GM12878 (cell line): ENCODE data around the gene TECTA. TPM values are rescaled to one million over a fixed set of nuclear protein-coding genes. Genes with fewer than 3 reads are reported as not detected.

Source experiments
- ATAC-seq: fragments of 200-7000 bp; cut with Tn5 transposase; 3 replicates; pipeline ENCODE4 v1.9.1; 2020; ENCODE audit warnings: mild to moderate bottlenecking, moderate library complexity
- BruUV-seq: library from RNA; stranded (reverse); fragments of 400-500 nt; replicated peaks from 2 replicates; lab custom pipeline; 2021; lab: Mats Ljungman, UMichigan
- CTCF ChIA-PET: fragments of 300-600 bp; sonication (Branson Sonifier 250); formaldehyde crosslinking; extraction: SDS; loops from one replicate; lab custom pipeline; 2021; ENCODE audit warnings: inconsistent platforms; lab: Yijun Ruan, JAX
- POLR2A ChIA-PET: fragments of 350-600 bp; formaldehyde crosslinking; extraction: SDS; loops from one replicate; lab custom pipeline; 2021; ENCODE audit warnings: inconsistent platforms; lab: Charles Lee
- RAD21 ChIA-PET: fragments of 300-600 bp; sonication (Branson Sonifier 250); formaldehyde crosslinking; loops from one replicate; lab custom pipeline; 2023; ENCODE audit warnings: antibody characterized with exemption; ENCODE audit not compliant: unreplicated experiment; lab: Charles Lee
- SMC1A ChIA-PET: fragments of 300-600 bp; sonication (Branson Sonifier 250); formaldehyde crosslinking; loops from one replicate; lab custom pipeline; 2023; ENCODE audit not compliant: unreplicated experiment, uncharacterized antibody; lab: Charles Lee
- DNase-seq: peaks from one replicate; pipeline ENCODE4 v3.0.0-alpha.2; 2011; ENCODE audit warnings: low read depth, low spot score
- FAIRE-seq: peaks from 3 replicates; lab custom pipeline; 2011; peaks lifted over from hg19 to GRCh38; lab: Jason Lieb, UNC
- H2AFZ ChIP-seq: 2 replicates; pipeline ENCODE4 v1.6.0; 2011; ENCODE audit warnings: low read depth, low read length, control low read depth; ENCODE audit not compliant: control insufficient read depth
- H3K27ac ChIP-seq: 2 replicates; pipeline ENCODE4 v1.5.1; 2011; ENCODE audit warnings: control low read depth; ENCODE audit not compliant: control insufficient read depth, insufficient read depth
- H3K27me3 ChIP-seq, 2 experiments: replicated peaks in 1 of 2; 2 replicates each; pipeline versions ENCODE4 v1.6.0 to v1.6.1; 2011; ENCODE audit warnings: low read length in 1 of 2; ENCODE audit not compliant: control insufficient read depth in 2 of 2, insufficient read depth in 2 of 2
- H3K36me3 ChIP-seq, 2 experiments: 2 replicates each; pipeline ENCODE4 v1.5.1; 2011; ENCODE audit warnings: low read length in 1 of 2; ENCODE audit not compliant: control insufficient read depth in 2 of 2, insufficient read depth in 2 of 2
- H3K4me1 ChIP-seq: 2 replicates; pipeline ENCODE4 v1.6.1; 2011; ENCODE audit warnings: mild to moderate bottlenecking, low read length, moderate library complexity, mixed read lengths; ENCODE audit not compliant: control insufficient read depth, insufficient read depth
- H3K4me2 ChIP-seq: 2 replicates; pipeline ENCODE4 v1.6.0; 2011; ENCODE audit warnings: control low read depth; ENCODE audit not compliant: control insufficient read depth, insufficient read depth
- H3K4me3 ChIP-seq: fragments of 200-600 bp; sonication (generic); 2 replicates; pipeline ENCODE4 v1.5.1; 2016
- H3K79me2 ChIP-seq: 2 replicates; pipeline ENCODE4 v1.6.0; 2011; ENCODE audit warnings: low read length; ENCODE audit not compliant: control insufficient read depth, insufficient read depth
- H3K9ac ChIP-seq: 2 replicates; pipeline ENCODE4 v1.8.0; 2011; ENCODE audit warnings: low read length, control low read depth, mixed read lengths; ENCODE audit not compliant: control insufficient read depth, insufficient read depth
- H3K9me3 ChIP-seq: replicated peaks from 3 replicates; pipeline ENCODE4 v1.5.1; 2011; ENCODE audit warnings: mild to moderate bottlenecking, low read length; ENCODE audit not compliant: control insufficient read depth, insufficient read depth
- H4K20me1 ChIP-seq: 2 replicates; pipeline ENCODE4 v1.6.0; 2011; ENCODE audit not compliant: control insufficient read depth, insufficient read depth
- ATF2 ChIP-seq: IDR thresholded peaks from 2 replicates; pipeline ENCODE4 v1.6.1; 2012; ENCODE audit warnings: low read length, inconsistent platforms
- ATF7 ChIP-seq: fragments of 450-650 bp; IDR thresholded peaks from 2 replicates; pipeline ENCODE4 v1.6.1; 2016; ENCODE audit warnings: low read depth, mild to moderate bottlenecking
- CBX3 ChIP-seq: fragments of 200-600 bp; sonication (generic); IDR thresholded peaks from 2 replicates; pipeline ENCODE4 v1.6.1; 2016; ENCODE audit warnings: low read depth, borderline replicate concordance
- CEBPB ChIP-seq, 2 experiments: fragments of 150-350 bp in 1 of 2; IDR thresholded peaks; 2 replicates each; pipeline ENCODE4 v1.6.1; 2012 to 2014; ENCODE audit warnings: low read depth in 2 of 2, low read length in 2 of 2, borderline replicate concordance in 1 of 2, inconsistent platforms in 1 of 2
- FOXK2 ChIP-seq: fragments of 450-650 bp; IDR thresholded peaks from 2 replicates; pipeline ENCODE4 v1.6.1; 2017; ENCODE audit warnings: mild to moderate bottlenecking, moderate library complexity
- HDAC2 ChIP-seq: fragments of 200-600 bp; sonication (generic); IDR thresholded peaks from 2 replicates; pipeline ENCODE4 v1.6.1; 2017
- PAX5 ChIP-seq: IDR thresholded peaks from 2 replicates; pipeline ENCODE4 v1.6.1; 2011; ENCODE audit warnings: low read depth, low read length, borderline replicate concordance
- PML ChIP-seq: IDR thresholded peaks from 2 replicates; pipeline ENCODE4 v1.6.1; 2012; ENCODE audit warnings: low read length, inconsistent platforms
- RELB ChIP-seq: fragments of 450-650 bp; IDR thresholded peaks from 2 replicates; pipeline ENCODE4 v1.6.1; 2017; ENCODE audit warnings: low read depth, mild to moderate bottlenecking, moderate library complexity
- SRF ChIP-seq, 2 experiments: IDR thresholded peaks; 2 replicates each; pipeline ENCODE4 v1.6.1; 2011; ENCODE audit warnings: low read depth in 2 of 2, low read length in 2 of 2, mild to moderate bottlenecking in 1 of 2, moderate library complexity in 1 of 2
- YBX1 ChIP-seq: fragments of 450-650 bp; IDR thresholded peaks from 2 replicates; pipeline ENCODE4 v1.6.1; 2016; ENCODE audit warnings: antibody characterized with exemption
- ZBTB11 ChIP-seq: fragments of 450-650 bp; formaldehyde crosslinking; IDR thresholded peaks from 2 replicates; pipeline ENCODE4 v1.5.0; 2022; ENCODE audit warnings: mild to moderate bottlenecking, missing genetic modification characterization
- ZBTB40 ChIP-seq: fragments of 450-650 bp; IDR thresholded peaks from 2 replicates; pipeline ENCODE4 v1.6.1; 2016; ENCODE audit warnings: mild to moderate bottlenecking, moderate library complexity, borderline replicate concordance
- WGBS: methylation state at CpG from one replicate; pipeline ENCODE4 v1.1.6; 2016; ENCODE audit warnings: low lambda C conversion rate; ENCODE audit not compliant: insufficient replicate concordance, insufficient coverage; ENCODE audit errors: missing lambda C conversion rate; 5-methylcytosine and 5-hydroxymethylcytosine counted together
- in situ Hi-C: fragments of 300-500 bp; cut with MboI; formaldehyde crosslinking; loops from 9 replicates; pipeline ENCODE4 v1.14.3; 2018; ENCODE audit warnings: mixed read lengths
- intact Hi-C: fragments of 100-400 bp; cut with micrococcal nuclease; formaldehyde crosslinking; loops from one replicate; pipeline ENCODE4 v1.14.2; 2022; ENCODE audit not compliant: unreplicated experiment
- polyA plus RNA-seq, 11 experiments: library from polyadenylated mRNA; depleted of rRNA in 4 of 11; unstranded in 6 of 11; stranded (reverse) in 5 of 11; fragments of >200 nt; fragmentation: Nextera tagmentation in 4 of 11; fragmentation: Illumina TruSeq in 1 of 11; extraction: Ambion mirVana in 4 of 11; extraction: Trizol in 1 of 11; gene quantifications; 1 replicate in 1 of 11; 2 replicates in 10 of 11; pipeline versions ENCODE4 v1.2.1 to v1.2.3, GENCODE V29; 2011 to 2016; ENCODE audit warnings: inconsistent platforms in 2 of 11, missing spikeins in 2 of 11, low read depth in 1 of 11
- total RNA-seq, 4 experiments: library from RNA; depleted of rRNA in 3 of 4; stranded (reverse); fragments of >200 nt in 3 of 4; fragmentation: Illumina TruSeq in 1 of 4; extraction: Trizol in 1 of 4; gene quantifications; 2 replicates each; pipeline versions ENCODE4 v1.2.1 to v1.2.3, GENCODE V29; 2013 to 2021

The TECTA gene
- total and polyA plus RNA-seq, 10 of the 15 experiments (the other 5 are each of a cell fraction or from before 2014, with no cell fraction given) = under 0.01 to 0.14 (median 0.05) TPM; not detected in 1

- no peak for TF ChIP-seq HDAC2
- TF ChIP-seq RELB = no peak
- TF ChIP-seq, all 136 proteins: peak for 0
Measured at GRCh38 chr11:121140369-121140768, 39.3 kb downstream of the TECTA start (continued).

- ChIA-PET POLR2A (no interaction called here), SMC1A (no interaction called here), RAD21 (no interaction called here), CTCF (interaction anchor here (1.5 kb wide), 1 partner anchor 53 kb away, joined by 4 read pairs; no protein-coding TSS in a partner anchor)
- in situ Hi-C loops (no loop called here), intact Hi-C loops (no loop called here)
- H3K4me3 ChIP-seq = no peak overlapping the region
- H3K9ac ChIP-seq = no peak overlapping the region
- DNase-seq (no peak), FAIRE-seq (no peak), ATAC-seq (no peak)
- H3K36me3 ChIP-seq = no peaks in the 10 kb centered on the region
- H3K79me2 ChIP-seq = no peaks in the 10 kb centered on the region
- H3K9me3 ChIP-seq = no peaks in the 10 kb centered on the region
- no peak overlapping the region for H3K27ac ChIP-seq
- no TSS peak for BruUV-seq
- H4K20me1 ChIP-seq = no peaks in the 10 kb centered on the region
- no peaks in the 10 kb centered on the region for H3K4me1 ChIP-seq
- WGBS = 0% methylated on average over 1 of the region's 1 CpG
- no peak overlapping the region for H3K4me2 ChIP-seq
- peaks cover 4 to 9% of the 10 kb centered on the region in 2 experiments; a peak in 3 of 4 replicates for H3K27me3 ChIP-seq
- H2AFZ ChIP-seq = no peak overlapping the region
- no peak for TF ChIP-seq PAX5
- TF ChIP-seq PML = no peak
- no peak for TF ChIP-seq YBX1
- TF ChIP-seq ATF2 = no peak
- no peak for TF ChIP-seq ATF7
- no peak for TF ChIP-seq CEBPB (IDR thresholded peaks at IDR 0.05; ENCODE audit: borderline replicate concordance in 1 of 2, low read depth in 2 of 2, low read length in 2 of 2)
- TF ChIP-seq SRF (IDR thresholded peaks at IDR 0.05; ENCODE audit: low read depth in 2 of 2, low read length in 2 of 2) = no peak
- no peak for TF ChIP-seq CBX3
- TF ChIP-seq ZBTB40 = no peak
- no peak for TF ChIP-seq ZBTB11 (CRISPR knock-in tag)
- TF ChIP-seq FOXK2 = no peak
Measured at GRCh38 chr11:121141066-121141465, 40.0 kb downstream of the TECTA start.
